OCI-M1 (cell line): ENCODE data around the gene STAT3.
"Not testable (repeated sequence)": the region's sequence is repeated elsewhere in the genome, so short reads cannot be mapped to it uniquely, and the experiment has no call there.

Source experiments
- DNase-seq: peaks from one replicate; lab custom pipeline; 2025; lab: John Stamatoyannopoulos, UW

STAT3 gene

DNA sequence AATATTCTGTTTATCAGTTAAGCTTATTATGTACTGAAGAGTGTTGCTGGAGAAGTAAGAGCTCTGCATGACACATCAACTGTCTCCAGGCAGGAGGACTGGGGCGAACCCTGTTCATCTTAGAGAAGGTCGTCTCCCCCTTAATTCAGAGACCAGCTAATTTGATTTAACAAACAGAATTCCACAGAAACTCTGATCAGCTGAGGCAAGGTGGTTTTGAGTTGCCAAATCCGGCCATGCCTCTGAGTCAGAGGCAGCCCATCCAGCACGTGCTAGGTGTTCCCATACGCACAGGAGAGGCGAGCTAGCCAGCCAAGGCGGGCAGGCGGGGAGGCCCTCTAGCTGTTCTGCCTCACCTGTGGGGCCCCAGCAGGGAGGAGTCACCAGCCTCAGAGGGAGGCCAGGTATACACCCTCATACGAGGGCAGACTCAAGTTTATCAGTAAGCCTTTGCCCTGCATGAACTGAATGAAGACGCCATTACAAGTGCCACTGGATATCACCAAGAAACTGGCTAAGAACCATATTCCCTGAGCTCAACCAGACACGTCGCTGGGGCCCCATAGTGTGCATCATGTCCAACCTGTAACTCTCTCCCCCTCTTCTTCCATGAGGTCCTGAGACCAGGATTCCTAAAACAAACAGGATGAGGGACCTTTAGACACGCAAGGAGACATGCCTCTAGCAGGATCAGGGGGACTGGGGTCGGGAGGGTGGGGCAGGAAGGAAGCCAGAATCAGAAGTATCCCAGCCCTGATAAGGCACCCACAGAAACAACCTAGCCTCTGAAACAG lies 74.3 kb downstream of the STAT3 start:
- peak; percentile 78 for DNase-seq

DNA sequence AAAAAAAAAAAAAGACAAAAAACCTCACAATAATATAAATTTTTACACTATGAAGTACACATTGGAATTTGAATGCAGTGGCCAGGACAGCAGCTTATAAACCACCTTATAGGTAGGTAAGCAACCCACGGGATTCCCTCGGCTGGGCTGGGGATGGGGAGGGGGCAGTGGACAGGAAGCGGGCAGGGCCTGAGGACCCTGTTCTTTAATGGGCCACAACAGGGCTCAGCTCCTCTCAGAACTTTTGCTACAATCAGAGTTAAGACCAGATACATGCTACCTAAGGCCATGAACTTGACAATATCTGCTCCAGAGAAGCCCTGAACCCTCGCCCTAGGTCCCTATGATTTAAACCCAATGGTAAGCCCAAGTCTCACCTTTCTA lies 74.9 kb downstream of the STAT3 start:
- DNase-seq: peak; percentile 73

DNA sequence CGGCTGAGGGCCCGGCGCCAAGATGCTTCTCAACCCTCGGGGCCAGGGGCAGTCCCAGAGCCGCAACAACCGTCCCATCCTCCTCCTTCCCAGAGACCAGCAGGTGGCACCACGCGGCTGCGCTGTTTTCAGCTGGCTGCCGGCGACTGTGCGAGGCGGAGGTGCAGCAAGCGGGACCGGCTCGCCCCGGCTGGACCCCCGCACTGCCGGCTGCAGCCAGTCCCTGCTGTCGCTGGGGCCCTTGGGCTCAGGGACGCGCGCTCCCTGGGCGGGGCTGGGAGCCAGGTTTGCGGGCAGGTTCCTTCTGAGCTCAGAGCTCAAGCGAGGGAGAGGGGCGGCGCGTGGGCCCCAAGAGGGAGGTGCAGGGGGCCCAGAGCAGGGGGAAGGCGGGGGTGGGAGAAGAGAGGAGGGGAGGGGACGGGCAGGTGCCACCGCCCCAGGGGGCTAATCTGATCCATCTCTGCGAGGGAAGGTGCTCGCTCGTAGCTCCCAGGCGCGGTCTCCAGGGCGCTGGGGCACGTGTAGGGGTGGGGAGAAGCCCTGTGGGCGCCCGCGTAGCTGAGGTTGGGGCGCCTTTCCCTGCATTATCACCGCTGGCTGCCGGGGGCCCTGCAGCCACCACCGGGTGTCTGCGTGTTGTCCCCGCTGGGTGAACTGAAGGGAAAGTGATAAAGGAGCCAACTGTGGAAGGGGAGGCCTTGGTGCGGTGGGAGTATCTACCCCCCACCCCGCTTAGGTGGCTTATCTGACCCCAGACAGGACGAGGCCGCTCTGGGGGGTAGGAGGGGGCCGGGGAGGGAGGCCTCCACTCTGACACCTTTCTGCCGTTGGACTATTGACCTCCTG lies 75.7 kb downstream of the STAT3 start:
- peak; percentile 99 for DNase-seq

DNA sequence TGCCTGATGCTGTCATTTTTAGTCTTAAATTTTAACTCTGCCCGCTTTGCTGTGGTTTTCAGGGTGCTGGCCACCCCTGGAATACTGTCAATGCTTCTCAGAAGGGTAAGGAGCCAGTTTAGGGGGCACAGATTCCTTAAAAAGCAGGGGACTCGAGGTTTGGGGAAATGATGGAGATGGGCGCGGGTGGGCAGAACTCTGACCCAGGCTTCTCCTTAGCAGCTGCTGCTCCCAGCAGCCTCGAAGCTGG lies 76.3 kb downstream of the STAT3 start:
- DNase-seq: no peak

DNA sequence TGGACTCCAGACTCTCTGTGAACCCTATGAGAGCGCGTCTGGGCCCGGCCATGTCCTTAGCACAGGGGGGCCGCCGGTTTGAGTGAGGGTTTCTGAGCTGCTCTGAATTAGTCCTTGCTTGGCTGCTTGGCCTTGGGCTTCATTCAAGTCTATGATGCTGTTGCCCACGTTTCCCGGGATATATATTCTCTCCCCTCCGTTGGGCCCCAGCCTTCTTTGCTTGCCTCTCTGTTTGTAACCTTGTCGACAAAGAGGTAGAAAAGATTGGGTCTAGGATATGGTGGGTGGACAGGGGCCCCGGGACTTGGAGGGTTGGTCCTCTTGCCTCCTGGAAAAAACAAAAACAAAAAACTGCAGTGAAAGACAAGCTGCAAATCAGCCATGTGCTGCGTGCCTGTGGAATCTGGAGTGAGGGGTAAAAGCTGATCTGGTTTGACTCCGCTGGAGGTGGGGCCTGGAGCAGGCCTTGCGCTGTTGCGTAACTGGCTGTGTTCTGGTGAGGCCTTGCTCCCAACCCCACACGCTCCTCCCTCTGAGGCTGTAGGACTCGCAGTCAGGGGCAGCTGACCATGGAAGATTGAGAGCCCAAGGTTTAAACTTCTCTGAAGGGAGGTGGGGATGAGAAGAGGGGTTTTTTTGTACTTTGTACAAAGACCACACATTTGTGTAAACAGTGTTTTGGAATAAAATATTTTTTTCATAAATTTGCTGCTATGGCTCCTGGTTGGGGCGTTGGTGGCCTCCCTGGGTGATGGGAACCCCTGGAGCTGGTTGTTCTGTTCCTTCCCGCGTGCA lies 76.8 kb downstream of the STAT3 start:
- DNase-seq: peak; percentile 97

DNA sequence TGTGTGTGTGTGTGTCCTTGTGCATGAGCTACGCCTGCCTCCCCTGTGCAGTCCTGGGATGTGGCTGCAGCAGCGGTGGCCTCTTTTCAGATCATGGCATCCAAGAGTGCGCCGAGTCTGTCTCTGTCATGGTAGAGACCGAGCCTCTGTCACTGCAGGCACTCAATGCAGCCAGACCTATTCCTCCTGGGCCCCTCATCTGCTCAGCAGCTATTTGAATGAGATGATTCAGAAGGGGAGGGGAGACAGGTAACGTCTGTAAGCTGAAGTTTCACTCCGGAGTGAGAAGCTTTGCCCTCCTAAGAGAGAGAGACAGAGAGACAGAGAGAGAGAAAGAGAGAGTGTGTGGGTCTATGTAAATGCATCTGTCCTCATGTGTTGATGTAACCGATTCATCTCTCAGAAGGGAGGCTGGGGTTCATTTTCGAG lies 77.4 kb downstream of the STAT3 start:
- DNase-seq: peak; percentile 40

DNA sequence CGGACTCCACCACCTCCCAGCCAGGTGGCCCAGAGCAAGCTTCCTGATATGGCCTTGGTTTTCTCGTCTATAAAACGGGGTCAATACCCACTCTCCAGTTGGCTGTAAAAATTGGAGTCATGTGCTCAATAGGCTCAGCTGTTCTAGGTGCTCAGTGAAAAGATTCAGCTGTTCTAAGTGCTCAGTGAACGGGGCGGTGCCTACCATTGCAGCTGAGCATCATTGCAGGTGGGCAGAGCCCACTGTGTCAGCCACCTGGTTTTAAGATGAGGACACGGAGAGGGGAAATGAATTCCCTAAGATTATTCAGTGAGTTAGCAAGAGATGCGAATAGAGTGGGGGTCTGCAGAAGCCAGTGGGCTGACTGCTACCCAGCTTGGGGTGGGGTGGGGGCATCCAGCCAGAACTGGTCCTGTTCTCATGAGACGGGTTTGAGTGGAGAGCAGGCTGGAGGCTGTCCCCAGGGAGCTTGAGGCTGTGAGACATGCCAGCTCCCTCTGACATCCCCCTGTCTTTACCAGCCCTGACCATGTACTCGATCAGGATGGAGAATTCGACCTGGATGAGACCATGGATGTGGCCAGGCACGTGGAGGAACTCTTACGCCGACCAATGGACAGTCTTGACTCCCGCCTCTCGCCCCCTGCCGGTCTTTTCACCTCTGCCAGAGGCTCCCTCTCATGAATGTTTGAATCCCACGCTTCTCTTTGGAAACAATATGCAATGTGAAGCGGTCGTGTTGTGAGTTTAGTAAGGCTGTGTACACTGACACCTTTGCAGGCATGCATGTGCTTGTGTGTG lies 78.1 kb downstream of the STAT3 start:
- peak; percentile 16 for DNase-seq

DNA sequence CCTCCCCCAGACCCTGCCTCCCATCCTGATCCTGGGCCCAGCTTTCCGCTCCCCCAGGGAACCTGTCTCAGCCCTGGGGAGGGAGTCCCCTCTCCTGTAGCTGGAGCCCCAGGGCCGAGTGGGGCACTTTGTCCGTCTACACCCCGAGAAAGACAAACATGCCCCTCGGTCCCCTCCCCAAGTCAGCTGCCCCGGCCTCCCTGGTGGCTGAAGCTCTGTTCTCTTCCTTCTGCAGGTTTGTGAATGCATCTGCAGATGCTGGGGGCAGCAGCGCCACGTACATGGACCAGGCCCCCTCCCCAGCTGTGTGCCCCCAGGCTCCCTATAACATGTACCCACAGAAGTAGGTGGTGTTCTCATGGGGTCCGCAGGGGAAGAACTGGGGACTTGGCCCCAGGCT lies 79.1 kb downstream of the STAT3 start:
- DNase-seq: no peak

DNA sequence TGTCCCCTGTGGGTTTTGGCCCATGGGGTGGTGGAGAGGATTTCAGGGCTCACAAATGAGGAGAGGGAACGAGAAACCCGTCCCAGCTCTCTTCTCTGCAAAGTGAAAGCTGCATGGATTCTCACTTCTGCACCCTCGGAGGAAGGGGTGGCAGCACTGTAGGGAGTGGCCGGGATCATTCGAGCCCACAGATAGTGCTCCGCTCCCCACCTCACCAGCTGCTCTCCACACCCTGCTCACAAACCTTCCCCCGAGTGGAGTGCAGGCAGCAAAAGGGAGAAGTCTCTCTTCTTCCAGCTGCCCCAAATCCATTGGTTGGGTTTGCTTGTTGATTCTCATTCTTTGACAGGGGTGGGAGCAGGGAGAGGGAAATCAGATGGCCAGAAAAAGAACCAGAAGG lies 79.8 kb downstream of the STAT3 start:
- DNase-seq: no peak

DNA sequence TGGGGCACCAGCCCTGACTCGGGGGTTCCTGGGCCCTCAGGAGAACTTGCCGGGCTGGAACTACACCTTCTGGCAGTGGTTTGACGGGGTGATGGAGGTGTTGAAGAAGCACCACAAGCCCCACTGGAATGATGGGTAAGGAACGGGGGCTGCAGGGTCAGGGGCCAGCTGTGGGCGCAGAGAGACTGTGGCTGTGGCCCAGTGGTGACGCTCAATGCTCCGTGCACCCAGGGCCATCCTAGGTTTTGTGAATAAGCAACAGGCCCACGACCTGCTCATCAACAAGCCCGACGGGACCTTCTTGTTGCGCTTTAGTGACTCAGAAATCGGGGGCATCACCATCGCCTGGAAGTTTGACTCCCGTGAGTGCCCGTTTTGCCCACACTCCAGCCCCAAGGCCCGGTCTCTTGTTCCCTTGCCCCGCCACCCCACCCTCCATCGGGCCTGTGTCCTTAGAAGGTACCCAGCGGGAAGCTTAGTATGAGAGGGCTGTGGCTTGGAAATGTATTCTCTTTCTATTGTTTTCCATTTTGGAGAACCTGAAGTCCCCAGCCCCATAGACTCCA lies 80.8 kb downstream of the STAT3 start:
- DNase-seq: no peak

DNA sequence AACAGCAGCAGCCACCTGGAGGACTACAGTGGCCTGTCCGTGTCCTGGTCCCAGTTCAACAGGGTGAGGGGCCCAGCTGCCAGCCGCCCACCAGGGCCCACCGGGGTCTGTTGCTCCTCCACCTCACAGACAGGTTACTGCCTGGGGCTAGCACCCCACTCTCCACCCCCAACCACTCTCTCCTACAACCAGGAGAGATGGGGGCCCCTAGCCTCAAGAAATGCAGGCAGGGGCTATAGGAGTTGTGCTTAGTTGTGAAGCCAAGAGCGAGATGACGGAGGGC lies 81.9 kb downstream of the STAT3 start:
- no peak for DNase-seq

DNA sequence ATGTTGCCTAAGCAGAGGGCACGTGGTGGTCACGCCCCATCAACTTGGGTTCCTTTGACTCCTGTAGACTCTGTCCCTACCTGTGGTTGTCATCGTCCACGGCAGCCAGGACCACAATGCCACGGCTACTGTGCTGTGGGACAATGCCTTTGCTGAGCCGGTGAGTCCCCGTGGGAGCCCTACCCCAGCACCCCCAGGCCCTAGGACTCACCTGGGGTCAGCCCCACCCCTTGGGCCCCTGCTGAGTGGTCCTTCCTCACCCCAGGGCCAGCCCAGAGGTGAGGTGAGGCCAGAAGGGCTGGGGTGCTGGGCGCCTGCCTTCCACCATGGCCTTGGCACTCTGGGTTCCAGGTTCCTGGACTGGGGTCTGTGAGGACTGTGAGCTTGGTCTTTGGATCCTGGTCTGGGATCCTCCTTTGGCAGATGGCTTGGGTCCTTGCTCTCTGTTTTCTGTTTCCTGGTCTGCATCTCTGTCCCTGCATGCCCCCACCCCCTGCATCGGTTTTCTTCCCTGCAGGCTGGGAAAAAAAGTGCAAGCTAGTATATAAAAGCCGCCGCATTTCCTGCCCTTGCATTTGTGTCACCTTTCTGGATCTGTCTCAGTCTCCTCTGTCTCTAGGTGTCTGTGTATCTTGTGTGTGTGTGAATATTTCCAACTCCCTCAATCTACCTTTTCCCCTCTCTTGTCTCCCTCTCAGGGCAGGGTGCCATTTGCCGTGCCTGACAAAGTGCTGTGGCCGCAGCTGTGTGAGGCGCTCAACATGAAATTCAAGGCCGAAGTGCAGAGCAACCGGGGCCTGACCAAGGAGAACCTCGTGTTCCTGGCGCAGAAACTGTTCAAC lies 82.5 kb downstream of the STAT3 start:
- no peak for DNase-seq

DNA sequence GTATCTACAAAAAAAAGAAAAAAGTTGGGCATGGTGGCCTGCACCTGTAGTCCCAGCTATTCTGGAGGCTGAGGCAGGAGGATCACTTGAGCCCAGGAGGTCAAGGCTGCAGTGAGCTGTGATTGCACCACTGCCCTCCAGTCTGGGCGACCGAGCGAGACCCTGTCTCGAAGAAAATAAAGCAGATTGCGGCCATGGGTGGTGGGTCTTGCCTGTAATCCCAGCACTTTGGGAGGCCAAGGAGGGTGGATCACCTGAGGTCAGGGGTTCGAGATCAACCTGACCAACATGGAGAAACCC lies 83.3 kb downstream of the STAT3 start:
- not testable (repeated sequence) for DNase-seq

DNA sequence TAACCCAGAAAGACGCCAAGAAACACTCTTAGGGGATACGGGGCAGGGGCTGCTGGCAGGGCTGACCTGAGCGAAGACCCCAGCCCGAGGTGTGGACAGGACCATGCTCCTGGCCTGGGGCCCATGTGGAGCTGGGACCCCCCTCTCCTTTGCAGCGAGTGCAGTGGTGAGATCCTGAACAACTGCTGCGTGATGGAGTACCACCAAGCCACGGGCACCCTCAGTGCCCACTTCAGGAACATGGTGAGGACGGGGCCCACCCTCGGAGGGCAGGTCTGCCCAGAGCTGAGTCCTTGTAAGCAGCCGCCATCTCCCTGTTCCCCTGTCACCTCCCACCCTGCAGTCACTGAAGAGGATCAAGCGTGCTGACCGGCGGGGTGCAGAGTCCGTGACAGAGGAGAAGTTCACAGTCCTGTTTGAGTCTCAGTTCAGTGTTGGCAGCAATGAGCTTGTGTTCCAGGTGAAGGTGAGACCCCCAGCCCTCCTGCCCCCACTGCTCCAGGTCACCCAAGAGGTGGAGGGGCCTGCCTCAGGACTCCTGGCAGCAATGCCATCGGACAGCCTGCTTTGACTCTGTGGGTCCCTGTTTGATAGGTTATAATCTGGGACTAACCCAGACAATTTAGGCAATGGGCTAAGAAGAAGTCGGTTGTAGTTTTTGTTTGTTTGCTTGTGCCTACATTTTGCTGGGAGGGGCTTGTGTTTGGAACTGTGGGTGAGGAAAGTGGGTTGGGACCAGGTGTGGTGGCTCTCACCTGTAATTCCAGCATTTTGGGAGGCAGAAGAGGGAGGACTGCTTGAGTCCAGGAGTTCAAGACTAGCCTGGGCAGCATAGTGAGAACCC lies 83.8 kb downstream of the STAT3 start:
- no peak for DNase-seq

DNA sequence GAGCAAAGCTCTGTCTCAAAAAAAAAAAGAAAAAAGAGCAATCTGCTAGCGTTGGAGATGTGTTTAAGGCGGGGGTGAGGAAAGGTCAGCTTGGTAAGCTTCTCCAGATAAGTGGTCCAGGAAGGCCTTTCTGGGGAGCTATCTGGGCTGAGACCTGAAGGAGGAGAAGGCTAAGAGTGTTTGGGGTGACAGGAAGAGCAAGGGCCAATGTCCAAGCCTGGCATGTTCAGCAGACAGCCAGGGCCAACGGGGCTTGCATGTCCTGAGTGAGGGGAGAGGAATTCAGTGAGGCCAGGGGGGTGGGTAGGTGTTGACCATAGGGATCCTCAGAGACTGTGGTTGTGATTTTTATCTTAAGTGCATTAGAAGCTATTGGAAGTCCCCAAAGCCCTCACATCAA lies 84.5 kb downstream of the STAT3 start:
- no peak for DNase-seq

DNA sequence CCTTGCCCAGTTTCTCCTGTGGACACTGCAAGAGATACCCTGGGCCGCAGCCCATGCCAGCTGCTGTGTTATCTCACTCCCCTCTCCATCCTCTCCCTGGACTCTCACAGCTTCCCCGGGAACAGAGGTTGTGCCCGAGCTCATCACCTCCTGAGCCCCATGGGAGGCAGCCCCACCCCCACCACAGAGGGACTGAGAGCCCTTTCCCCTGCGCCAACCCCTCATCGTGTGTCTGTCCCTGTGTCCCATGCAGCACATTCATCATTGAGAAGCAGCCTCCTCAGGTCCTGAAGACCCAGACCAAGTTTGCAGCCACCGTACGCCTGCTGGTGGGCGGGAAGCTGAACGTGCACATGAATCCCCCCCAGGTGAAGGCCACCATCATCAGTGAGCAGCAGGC lies 87.2 kb downstream of the STAT3 start:
- DNase-seq: no peak

DNA sequence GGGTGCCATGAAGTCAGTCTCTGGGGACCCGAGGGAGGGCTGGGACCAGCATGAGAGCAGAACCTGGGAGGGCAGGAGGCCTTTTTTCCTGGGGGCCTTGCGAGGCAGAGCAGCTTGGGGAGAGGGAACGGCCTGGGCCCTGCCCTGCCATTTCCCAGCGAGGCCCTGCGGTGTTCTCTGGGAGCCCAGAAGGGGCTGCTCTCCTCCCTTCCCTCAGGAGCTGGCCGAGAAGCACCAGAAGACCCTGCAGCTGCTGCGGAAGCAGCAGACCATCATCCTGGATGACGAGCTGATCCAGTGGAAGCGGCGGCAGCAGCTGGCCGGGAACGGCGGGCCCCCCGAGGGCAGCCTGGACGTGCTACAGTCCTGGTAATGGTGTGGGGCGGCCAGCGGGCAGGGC lies 88.3 kb downstream of the STAT3 start:
- not testable (repeated sequence) for DNase-seq

DNA sequence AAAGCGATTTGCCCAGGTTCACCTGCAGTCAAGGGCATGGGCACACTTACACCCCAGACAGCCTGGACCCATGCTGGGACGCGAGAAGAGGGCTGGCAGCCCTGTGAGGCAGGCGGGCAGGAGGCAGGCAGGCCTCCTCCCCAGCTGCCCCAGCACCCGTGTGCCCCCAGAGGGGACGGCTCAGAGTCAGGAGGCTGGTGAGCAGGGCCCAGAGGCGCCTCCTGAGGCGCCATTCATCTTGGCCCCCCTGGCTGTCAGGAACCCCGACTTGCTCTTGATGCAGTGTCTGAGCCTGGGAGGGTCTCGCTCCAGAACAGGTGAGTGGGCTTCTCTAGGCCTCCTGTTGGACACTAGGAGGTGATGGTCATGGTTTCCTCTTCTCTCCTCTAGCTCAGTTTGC lies 88.9 kb downstream of the STAT3 start:
- DNase-seq: not testable (repeated sequence)

DNA sequence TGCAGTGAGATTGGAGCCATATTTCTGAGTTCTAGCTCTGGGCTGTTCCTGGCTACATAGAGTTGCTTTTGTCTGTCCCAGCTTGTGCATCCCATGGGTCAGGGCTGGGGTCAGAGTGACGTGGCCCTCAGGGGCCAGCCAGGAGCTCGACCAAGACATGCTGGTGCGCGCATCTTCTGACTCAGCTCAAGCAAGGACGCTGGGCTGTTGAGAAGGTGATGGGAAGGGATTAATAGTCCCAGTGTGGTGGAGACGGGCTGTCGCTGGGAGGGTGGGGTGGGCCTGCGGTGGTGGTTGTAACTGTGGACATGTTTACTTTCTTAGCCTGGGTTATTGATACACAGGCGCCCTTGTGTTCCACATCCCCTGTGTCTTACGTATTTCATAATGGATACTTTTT lies 90.5 kb downstream of the STAT3 start:
- DNase-seq: not testable (repeated sequence)

DNA sequence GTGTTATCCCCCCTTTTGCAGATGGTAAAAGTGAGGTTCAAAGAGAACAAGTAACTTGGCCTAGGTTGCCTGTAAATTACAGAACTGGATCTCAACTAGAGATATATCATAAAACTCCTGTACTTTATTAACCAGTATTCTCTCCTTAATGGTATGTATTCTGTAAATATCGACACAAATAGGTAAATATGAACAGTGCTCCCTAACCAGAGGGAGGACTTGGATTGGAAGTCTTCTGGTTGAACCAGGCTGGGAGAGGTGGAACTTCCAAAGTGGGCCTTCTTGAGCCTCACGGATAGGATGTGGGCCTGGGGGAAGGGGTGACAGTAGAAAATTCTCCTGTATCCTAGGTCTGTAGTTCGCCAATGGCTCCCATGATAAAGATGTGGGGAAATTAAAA lies 92.2 kb downstream of the STAT3 start:
- no peak for DNase-seq
